Fibroblast of skin of abdomen (primary cell): Measurements from ENCODE around the gene CSE1L.
"Not testable (repeated sequence)": the region's sequence is repeated elsewhere in the genome, so short reads cannot be mapped to it uniquely, and the experiment has no call there.

Source experiments
- DNase-seq: peaks from one replicate; pipeline ENCODE4 v3.0.0-alpha.2; 2013

Gene CSE1L

DNA sequence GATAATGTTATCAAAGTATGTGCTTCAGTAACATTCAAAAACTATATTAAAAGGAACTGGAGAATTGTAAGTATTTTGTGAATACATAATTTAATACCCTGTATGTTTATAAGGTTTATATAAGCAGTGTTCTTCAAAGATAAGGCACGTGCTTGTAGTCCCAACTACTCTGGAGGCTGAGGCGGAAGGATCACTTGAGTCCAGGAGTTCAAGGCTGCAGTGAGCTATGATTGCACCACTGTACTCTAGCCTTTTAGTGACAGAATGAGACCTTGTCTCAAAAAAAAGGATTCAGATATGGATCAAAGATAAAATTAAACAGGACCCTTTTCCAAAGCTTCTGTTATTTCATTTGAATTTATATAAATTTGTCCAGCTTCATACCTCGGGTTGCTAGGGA lies 17.2 kb downstream of the CSE1L start:
- no peak for DNase-seq

DNA sequence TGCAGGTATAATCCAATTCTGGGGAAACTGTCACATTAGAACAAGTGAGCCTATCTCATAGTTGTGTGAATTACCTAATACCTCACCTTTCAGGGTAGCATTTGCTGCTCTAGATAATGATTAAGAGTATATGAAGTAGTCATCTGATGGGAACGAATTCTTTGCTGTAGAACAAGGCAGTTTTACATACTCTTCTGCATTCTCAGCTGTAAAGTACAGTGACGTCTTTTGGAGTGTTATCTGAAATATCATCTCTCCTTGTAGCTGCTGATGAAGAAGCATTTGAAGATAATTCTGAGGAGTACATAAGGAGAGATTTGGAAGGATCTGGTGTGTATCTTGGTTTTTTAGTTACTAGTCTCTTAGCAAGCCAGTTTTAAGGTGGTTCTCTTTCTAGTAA lies 28.4 kb downstream of the CSE1L start:
- DNase-seq: no peak

DNA sequence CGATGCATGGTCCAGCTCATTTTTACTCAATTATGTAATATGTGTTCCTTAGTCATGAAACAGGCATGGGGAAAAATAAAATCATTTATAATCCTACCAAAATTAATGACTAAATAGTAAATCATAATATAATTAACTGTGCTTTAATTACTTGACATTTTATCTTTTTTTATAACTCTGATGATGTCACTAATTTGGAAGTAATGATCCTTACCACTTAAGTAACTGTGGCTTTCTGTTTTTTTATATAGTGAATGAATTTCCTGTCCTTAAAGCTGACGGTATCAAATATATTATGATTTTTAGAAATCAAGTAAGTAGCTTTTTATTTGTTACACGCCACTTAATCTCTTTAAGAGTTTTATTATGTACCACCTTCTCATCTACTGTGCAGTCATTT lies 32.2 kb downstream of the CSE1L start:
- no peak for DNase-seq

DNA sequence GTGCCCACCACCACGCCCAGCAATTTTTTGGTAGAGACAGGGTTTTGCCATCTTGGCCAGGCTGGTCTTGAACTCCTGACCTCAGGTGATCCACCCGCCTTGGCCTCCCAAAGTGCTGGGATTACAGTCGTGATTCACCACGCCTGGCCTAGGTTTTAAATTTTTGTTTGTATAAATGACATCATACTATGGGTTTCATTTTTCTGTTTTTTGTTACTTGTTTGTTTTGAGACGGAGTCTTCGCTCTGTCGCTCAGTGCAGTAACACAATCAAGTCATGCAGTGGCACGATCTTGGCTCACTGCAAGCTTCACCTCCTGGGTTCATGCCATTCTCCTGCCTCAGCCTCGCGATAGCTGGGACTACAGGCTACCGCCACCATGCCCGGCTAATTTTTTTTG lies 36.2 kb downstream of the CSE1L start:
- DNase-seq: not testable (repeated sequence)

DNA sequence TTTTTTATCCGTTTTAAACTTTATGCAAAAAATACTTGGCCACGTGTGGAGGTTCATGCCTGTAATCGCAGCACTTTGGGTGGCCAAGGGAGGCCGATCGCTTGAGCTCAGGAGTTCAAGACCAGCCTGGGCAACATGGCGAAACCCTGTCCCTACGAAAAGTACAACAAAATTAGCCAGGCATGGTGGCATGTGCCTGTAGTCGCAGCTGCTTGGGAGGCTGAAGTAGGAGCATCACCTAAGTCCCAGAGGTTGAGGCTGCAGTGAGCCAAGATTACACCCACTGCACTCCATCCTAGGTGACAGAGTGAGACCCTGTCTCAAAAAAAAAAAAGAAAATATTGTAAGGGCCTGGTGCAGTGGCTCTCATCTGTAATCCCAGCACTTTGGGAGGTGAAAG lies 45.0 kb downstream of the CSE1L start:
- DNase-seq: no peak

DNA sequence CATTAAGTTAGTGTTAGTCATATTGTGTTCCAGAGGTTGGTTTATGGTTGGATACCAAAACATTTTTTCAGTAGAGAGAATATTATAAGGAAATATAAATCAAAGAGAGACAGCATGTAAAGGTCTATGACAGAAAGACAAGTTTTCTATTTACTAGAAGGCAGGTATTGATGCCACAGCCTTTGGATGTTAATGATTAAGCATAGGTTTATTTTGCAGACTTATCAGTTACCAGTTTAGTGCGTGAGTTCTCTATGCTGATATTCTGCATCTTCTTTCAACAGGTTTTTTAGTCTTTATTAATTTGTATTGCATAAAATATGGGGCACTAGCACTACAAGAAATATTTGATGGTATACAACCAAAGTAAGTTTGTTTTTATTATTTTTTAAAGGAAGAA lies 45.6 kb downstream of the CSE1L start:
- no peak for DNase-seq

DNA sequence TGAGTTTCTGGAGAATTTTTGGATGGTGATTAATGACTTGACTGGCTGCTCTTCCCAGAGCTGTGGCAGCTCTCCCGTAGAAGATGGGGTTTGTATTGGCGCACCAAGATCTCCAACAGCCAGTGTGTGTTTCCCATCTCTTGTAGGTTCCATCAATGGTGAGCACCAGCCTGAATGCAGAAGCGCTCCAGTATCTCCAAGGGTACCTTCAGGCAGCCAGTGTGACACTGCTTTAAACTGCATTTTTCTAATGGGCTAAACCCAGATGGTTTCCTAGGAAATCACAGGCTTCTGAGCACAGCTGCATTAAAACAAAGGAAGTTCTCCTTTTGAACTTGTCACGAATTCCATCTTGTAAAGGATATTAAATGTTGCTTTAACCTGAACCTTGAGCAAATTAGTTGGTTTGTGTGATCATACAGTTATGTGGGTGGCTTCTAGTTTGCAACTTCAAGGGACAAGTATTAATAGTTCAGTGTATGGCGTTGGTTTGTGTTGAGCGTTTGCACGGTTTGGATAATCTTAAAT lies 50.2 kb downstream of the CSE1L start:
- no peak for DNase-seq

DNA sequence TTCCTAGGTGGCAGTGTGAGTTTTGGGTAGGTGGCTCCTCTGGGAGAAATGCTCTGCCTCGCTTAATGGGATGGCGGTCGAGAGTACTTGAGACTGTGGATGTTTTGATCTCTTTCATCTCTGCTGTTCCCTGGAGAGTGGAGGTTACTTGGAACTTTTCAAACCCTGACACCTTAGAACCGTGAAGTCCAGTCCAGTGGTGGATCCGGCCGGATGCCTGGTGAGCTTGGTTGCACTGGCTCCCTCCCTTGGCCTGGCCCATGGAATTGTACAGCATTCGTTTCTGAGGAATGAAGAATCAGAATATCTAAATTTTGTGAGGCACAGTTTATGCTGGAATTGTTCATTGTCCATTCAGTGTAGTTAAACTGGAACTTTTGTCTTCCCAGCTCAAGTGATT lies 51.0 kb downstream of the CSE1L start:
- no peak for DNase-seq

DNA sequence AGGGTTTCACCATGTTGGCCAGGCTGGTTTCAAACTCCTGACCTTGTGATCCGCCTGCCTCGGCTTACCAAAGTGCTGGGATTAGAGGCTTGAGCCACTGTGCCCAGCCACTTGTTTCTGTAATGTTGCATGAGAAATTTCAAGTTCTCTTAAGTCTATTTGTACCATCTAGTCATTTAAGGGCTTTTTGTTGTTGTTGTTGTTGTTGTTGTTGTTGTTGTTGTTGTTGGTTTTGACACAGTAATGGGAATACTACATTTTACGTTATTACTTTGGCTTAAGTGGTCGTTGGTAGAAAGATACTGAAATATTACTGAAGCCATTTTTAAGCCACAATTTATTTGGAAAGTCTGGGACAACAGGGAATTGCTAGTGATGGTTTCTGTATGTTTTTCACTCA lies 52.0 kb downstream of the CSE1L start:
- no peak for DNase-seq

DNA sequence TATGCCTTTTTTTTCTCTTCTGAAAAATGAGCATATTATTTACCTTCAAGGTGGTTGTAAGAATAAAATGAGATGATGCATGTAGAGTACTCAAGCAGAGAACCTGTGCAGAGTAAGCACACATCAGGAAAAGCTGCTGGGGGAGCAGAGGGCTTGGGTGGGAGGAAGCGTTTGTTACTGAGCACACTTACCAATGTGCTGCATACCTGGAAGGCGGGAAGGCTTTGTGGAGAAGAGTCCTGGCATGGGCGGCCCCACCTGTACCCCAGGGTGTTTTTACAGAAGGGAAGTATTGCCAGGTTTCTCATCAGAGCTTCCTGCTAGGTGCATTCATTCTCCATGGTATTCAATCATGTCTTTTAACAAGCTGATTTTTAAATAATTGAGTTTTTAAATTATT lies 52.9 kb downstream of the CSE1L start:
- no peak for DNase-seq

DNA sequence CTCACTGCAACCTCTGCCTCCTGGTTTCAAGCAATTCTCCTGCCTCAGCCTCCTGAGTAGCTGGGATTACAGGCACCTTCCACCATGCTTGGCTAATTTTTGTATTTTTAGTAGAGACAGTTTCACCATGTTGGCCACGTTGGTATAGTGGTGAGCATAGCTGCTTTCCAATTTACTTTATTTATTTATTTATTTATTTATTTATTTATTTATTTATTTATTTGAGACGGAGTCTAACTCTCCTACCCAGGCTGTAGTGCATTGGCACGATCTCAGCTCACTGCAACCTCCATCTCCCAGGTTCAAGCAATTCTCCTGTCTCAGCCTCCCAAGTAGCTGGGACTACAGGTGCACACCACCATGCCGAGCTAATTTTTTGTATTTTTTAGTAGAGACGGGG lies 54.2 kb downstream of the CSE1L start:
- not testable (repeated sequence) for DNase-seq

DNA sequence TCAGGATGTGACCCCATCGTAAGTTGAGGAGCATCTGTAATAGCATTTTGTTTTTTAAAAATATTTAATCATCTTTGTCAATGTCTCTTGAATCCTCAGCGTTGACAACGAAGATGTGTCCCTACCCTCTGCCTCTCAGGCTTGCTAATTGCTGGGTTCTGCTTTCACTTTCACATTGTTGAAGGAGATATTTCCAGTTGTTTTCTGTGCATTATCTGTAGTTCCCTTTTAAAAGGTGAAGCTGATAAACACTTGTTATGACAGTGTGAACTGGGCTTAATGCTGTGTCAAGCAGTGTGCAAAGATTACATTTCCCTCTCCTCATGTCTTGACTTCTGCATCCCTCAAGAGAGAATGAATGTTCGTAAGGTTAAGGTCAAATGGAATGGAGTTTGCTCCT lies 54.9 kb downstream of the CSE1L start:
- no peak for DNase-seq

DNA sequence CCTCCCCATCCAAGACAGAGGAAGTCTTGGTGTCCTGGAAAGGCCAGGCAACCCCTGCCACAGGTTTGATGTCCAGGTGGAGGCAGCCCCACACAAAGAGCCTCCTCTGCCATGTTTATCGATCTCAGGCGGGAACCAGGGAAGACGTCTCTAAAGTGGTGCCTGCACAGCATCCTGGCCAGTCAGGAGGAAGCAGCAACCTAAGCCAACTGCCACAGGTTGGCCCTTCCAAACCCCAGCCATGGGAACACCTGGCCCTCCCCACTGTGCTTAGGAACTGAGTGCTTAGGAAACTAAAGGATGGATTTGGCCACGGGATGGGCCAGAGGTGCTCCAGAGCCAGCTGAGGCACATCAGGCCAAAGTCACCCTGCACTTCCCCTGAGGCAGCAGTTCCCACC lies 56.9 kb downstream of the CSE1L start:
- DNase-seq: no peak

DNA sequence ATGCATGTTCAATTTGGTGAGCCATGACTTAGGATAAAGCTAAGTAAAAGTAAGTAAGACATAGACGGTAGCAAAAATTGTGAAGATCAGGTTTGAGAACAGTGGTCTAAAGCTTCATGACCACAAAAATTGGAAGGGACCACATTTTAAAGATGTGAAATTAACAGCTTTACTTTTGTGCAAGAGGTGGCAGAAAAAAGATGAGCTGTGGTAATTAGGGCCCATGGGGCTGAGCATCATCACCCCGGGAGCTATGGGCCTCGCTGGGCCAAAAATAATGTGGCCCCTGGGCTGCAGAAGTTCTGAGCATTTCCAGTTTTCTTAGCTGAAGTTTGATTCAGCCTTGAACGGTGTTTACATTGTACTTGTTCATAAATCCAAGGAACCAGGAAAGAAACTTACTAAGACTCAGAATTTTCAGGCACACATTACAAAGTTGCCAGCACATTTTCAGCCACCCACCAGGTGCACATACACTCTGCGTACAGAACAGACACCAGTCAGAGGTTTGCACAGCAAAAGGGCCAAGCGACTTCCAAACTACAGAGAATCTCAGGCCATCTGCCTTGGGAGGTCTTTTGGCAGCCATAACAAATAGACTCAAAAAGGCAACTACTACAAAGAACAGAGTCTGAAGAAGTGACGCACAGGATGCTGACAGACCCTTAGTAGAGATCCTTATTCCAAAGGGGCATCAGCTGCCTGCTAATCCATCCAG lies 57.7 kb downstream of the CSE1L start:
- DNase-seq: no peak

DNA sequence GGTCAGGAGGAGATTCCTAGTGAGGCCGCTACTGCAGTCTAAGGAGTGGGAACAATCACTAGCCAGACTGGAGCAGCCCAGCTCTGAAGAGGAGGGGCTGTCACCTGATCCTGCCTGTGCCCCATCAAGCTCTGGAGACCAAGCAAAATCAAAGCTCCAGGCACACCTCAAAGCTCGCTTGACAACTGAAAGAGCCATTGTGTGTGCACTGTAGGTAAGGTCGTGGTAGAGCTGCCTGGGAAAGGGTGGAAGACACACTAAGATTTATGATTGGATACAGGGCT lies 58.2 kb downstream of the CSE1L start:
- no peak for DNase-seq

DNA sequence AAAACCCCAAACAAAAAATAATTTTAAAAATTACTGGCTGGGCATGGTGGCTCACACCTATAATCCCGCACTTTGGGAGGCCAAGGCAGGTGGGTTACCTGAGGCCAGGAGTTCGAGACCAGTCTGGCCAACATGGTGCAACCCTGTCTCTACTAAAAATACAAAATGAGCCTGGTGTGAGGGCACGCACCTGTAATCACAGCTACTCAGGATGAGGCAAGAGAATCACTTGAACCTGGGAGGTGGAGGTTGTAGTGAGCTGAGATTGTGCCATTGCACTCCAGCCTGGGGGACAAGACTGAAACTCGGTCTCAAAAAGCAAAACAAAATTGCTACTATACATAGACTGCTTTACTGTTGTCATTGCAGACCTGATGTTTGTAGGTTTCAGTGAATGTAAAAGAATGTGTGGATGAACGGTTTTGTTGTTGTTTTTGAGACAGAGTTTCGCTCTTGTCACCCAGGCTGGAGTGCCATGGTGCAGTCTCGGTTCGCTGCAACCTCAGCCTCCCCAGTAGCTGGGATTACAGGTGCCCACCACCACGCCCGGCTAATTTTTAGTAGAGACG lies 59.0 kb downstream of the CSE1L start:
- not testable (repeated sequence) for DNase-seq

DNA sequence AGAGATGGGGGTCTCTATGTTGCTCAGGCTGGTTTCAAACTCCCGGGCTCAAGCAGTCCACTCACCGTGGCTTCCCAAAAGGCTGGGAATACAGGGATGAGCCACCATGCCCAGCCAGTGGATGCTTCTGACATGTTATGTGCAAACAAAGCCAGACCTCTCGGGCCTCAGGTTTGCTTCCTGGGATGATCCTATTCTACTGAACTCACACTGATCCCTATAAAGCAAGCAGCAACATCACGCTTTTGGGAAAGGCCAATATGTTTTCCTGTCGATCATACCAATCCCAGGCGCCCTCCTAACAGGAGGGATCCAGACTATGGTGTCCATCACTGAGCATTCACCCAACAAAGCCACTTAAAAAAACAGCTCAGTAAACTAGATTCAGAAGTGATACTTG lies 60.2 kb downstream of the CSE1L start:
- DNase-seq: no peak

DNA sequence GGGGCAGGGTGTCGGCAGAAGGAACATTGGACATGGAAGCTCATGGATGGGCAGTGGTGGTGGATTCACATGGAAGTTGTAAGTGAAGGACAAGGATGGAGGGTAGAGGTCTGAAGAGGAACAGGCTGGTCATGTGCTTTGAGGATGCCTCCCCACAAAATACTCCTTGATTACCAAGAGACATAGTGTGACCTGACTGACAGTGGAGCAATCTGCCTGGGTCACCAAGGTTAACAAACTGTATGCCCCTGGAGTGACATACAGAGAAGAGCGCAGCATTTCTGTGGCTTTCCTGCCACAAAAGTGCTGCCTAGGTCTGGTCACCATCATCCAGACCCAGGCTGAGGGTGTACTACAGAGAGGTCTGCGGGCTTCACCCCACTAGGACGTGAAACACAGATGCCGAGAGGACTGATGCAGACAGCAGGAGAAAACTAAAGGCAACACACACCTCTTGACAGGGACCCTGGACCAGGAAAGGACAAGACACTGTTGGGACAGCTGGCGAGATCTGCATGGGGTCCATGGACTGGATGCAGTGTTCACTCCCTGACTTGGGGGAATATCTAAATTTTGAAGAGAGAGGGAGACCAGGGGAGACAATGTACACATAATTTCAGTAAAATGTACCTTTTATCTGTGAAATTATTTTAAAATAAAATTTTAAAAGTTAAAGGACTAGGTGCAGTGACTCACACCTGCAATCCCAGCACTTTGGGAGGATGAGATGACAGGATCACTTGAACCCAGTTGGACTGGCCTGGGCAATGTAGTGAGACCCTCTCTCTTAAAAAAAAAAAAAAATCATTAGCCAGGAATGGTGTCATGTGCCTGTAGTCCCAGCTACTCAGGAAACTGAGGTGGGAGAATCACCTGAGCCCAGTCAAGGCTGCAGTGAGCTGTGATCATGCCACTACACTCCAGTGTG lies 64.9 kb downstream of the CSE1L start:
- DNase-seq: no peak

DNA sequence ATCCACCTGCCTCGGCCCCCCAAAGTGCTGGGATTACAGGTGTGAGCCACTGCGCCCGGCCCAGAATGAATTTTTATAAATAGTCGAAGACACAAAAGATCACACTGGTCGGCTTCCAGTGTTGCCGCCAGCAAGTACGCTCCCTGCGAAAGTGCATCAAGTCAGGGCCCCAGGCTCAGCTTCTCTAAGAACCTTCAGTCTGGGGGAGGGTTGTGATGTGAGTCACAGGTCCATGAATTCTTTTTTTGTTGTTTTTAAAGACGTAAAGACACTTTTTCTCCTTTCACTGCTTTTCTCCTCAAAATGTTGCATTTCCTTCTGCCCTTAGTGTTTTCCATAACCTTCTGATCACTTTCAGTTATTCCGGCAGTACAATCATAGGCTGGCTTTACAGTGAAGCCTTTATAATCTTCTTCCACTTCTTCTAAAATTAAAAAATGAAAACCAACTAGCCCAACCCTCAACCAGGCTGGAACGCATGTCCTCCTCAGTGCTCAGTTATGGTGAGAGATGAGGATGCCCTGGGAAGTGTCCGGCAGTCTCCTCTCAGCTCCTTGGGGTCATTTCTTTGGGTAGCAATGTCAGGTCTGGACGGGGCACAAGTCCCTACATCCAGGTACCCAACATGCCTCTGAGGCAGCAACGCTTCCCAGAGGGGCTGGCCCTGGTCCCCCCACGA lies 66.6 kb downstream of the CSE1L start:
- peak; percentile 5 for DNase-seq

DNA sequence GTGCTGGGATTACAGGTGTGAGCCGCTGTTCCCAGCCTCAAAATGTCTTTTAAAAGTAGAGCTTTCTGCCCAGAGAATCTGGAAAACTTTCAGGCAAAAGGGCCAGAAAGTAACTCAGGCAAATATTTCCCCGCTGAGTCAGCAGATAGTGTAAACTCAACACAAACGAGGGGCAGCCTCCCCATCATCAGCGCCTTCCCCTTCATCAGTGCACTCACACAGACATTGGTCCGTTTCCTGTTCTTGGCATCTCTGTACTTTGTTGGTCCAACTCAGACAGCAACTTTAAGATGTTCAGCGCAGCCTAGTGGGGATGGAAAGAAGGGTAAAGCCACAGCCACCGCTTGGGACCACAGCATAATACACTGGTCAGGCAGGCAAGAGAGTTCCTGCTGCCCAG lies 69.5 kb downstream of the CSE1L start:
- DNase-seq: peak; percentile 17

DNA sequence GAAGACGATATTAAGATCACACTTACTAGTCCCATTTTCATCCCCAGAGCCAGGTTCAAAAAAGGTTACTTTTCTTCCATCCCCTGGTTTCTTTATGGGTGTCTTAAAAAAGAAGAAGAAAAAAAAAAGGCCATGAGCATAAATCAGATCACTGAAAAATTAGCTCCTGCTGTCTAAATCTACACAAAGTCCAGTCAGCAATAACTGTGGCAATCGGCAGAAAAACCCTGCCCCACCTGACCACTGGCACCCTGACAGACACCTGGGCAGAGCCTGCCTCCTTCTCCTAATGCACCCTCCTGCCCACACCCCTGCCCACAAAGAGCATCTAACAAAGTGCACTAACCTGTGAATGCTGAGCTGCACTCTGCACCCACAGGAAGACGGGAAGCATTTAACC lies 72.2 kb downstream of the CSE1L start:
- no peak for DNase-seq

DNA sequence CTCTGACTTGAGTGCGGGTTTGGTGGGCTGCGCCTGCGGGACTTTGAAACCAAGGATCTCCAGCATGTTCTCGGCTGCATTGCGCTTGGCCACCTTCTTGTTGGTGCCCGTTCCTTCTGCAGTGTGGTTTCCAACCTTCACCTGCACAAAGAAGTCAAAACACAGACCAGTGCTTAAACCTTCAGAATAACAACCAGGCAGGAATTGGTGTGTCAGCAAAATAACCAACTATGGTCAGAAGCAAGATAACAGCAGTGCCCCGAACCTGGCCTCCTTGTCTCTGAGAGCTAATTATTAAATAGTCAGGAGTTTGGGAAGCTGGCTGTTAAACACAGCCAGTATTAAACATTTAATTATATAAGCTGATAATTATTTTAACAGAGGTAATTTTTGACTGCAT lies 73.9 kb downstream of the CSE1L start:
- no peak for DNase-seq

DNA sequence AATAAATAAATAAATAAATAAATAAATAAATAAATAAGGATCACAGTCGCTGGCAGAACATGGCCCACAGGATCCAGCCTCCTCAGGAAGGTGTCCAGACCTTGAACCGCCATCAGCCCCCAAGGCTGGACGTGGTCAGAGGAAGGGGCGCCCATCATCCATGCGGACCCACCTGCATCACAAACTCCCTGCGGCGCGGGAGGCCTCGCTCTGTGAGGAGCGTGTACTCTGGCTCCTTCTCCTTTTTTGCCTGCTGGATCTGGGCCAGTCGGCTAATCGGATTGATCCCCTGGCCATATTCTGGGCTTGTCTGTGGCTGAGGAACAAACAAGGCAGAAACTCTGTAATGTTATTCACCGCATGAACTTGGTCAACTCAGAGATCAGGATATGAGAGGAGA lies 76.8 kb downstream of the CSE1L start:
- DNase-seq: no peak
